H1 (cell line): ENCODE measurements around the gene APOBEC3F. TPM values are rescaled to one million over a fixed set of nuclear protein-coding genes. Genes with fewer than 3 reads are reported as not detected.

Source experiments
- CTCF ChIA-PET: fragments of 300-600 bp; sonication (Branson Sonifier 250); formaldehyde crosslinking; loops from one replicate; lab custom pipeline; 2021; ENCODE audit not compliant: partially characterized antibody; lab: Charles Lee
- POLR2A ChIA-PET: fragments of 300-600 bp; sonication (Branson Sonifier 250); formaldehyde crosslinking; loops from one replicate; lab custom pipeline; 2021; ENCODE audit warnings: inconsistent platforms; ENCODE audit not compliant: partially characterized antibody; lab: Charles Lee
- DNase-seq, 2 experiments: peaks; one replicate each; pipeline versions ENCODE4 v3.0.0 to v3.0.0-alpha.2; 2010 to 2022; ENCODE audit warnings: low spot score in 2 of 2, low read depth in 1 of 2, mixed read lengths in 1 of 2
- FAIRE-seq: peaks from 2 replicates; lab custom pipeline; 2011; peaks lifted over from hg19 to GRCh38; lab: Jason Lieb, UNC
- H2AFZ ChIP-seq: 2 replicates; pipeline ENCODE4 v1.8.1; 2012; ENCODE audit warnings: low read length, inconsistent platforms
- H2AK5ac ChIP-seq: 2 replicates; pipeline ENCODE4 v1.6.1; 2013; ENCODE audit warnings: low read depth, low read length
- H2BK120ac ChIP-seq: replicated peaks from 2 replicates; pipeline ENCODE3; 2013; ENCODE audit warnings: low read depth, low read length, inconsistent platforms
- H2BK12ac ChIP-seq: 2 replicates; pipeline ENCODE4 v1.6.1; 2013; ENCODE audit warnings: low read depth, low read length
- H2BK15ac ChIP-seq: 2 replicates; pipeline ENCODE4 v1.6.1; 2013; ENCODE audit warnings: low read length
- H2BK20ac ChIP-seq: 2 replicates; pipeline ENCODE4 v1.6.1; 2013; ENCODE audit warnings: low read length
- H2BK5ac ChIP-seq: 2 replicates; pipeline ENCODE4 v1.6.1; 2013; ENCODE audit warnings: low read depth, low read length
- H3K14ac ChIP-seq: 2 replicates; pipeline ENCODE4 v1.6.1; 2013; ENCODE audit warnings: inconsistent platforms; ENCODE audit not compliant: insufficient read length
- H3K18ac ChIP-seq: 2 replicates; pipeline ENCODE4 v1.6.1; 2013; ENCODE audit warnings: low read length; ENCODE audit errors: extremely low read depth
- H3K23ac ChIP-seq: 2 replicates; pipeline ENCODE4 v1.6.1; 2013; ENCODE audit warnings: inconsistent platforms; ENCODE audit not compliant: insufficient read length
- H3K23me2 ChIP-seq: 2 replicates; pipeline ENCODE4 v1.6.1; 2013; ENCODE audit warnings: low read depth, low read length
- H3K27ac ChIP-seq: 2 replicates; pipeline ENCODE4 v1.6.1; 2011; ENCODE audit warnings: low read depth, low read length, inconsistent platforms
- H3K27me3 ChIP-seq, 4 experiments: replicated peaks in 1 of 4; 1 replicate in 1 of 4; 2 replicates in 3 of 4; pipeline versions ENCODE4 v1.6.1 to v1.8.1; 2011 to 2013; ENCODE audit warnings: low read length in 3 of 4, mild to moderate bottlenecking in 3 of 4, inconsistent platforms in 2 of 4, mixed read lengths in 2 of 4, moderate library complexity in 1 of 4; ENCODE audit not compliant: control insufficient read depth in 3 of 4, insufficient read depth in 3 of 4; ENCODE audit errors: extremely low read depth in 1 of 4
- H3K36me3 ChIP-seq, 4 experiments: 2 replicates each; pipeline versions ENCODE4 v1.6.1 to v1.8.1; 2011 to 2013; ENCODE audit warnings: mild to moderate bottlenecking in 4 of 4, low read length in 3 of 4, moderate library complexity in 2 of 4, control low read depth in 1 of 4, inconsistent platforms in 1 of 4; ENCODE audit not compliant: insufficient read depth in 4 of 4, control insufficient read depth in 2 of 4
- H3K4ac ChIP-seq: replicated peaks from 2 replicates; pipeline ENCODE3; 2013; ENCODE audit warnings: low read length, low read depth, mixed read lengths, inconsistent platforms; ENCODE audit not compliant: insufficient read length
- H3K4me1 ChIP-seq, 4 experiments: replicated peaks in 1 of 4; 1 replicate in 1 of 4; 2 replicates in 3 of 4; pipeline versions ENCODE4 v1.6.1 to v1.8.1; 2011 to 2013; ENCODE audit warnings: low read length in 3 of 4, inconsistent platforms in 2 of 4, mixed read lengths in 1 of 4; ENCODE audit not compliant: insufficient read depth in 4 of 4, control insufficient read depth in 3 of 4
- H3K4me2 ChIP-seq, 2 experiments: 2 replicates each; pipeline versions ENCODE4 v1.6.1 to v1.8.1; 2011 to 2013; ENCODE audit warnings: low read depth in 2 of 2, low read length in 2 of 2, control low read depth in 1 of 2, inconsistent platforms in 1 of 2, mild to moderate bottlenecking in 1 of 2; ENCODE audit not compliant: insufficient read depth in 1 of 2
- H3K4me3 ChIP-seq, 4 experiments: fragments of 200-600, 300-600 bp in 1 of 4; sonication (generic), shearing (Covaris generic), sonication (Bioruptor Twin) in 1 of 4; 2 replicates each; pipeline versions ENCODE4 v1.5.1 to v1.8.1; 2011 to 2016; ENCODE audit warnings: low read length in 4 of 4, low read depth in 3 of 4, control low read depth in 2 of 4, inconsistent platforms in 2 of 4, mild to moderate bottlenecking in 2 of 4, mixed read lengths in 1 of 4, moderate library complexity in 1 of 4; ENCODE audit not compliant: insufficient read depth in 2 of 4; ENCODE audit errors: extremely low read depth in 1 of 4
- H3K56ac ChIP-seq: replicated peaks from 2 replicates; pipeline ENCODE3; 2013; ENCODE audit warnings: low read depth, mild to moderate bottlenecking, mixed read lengths, low read length, inconsistent platforms; ENCODE audit not compliant: insufficient read length
- H3K79me1 ChIP-seq: 2 replicates; pipeline ENCODE4 v1.6.1; 2013; ENCODE audit warnings: low read depth, low read length, control low read depth
- H3K79me2 ChIP-seq, 2 experiments: 2 replicates each; pipeline versions ENCODE4 v1.6.1 to v1.8.1; 2012 to 2013; ENCODE audit warnings: low read length in 2 of 2, mild to moderate bottlenecking in 2 of 2, inconsistent platforms in 1 of 2; ENCODE audit not compliant: insufficient read depth in 2 of 2, control insufficient read depth in 1 of 2
- H3K9ac ChIP-seq, 4 experiments: replicated peaks in 1 of 4; 1 replicate in 1 of 4; 2 replicates in 3 of 4; pipeline versions ENCODE4 v1.6.1 to v1.8.1; 2011 to 2013; ENCODE audit warnings: low read depth in 3 of 4, low read length in 3 of 4, control low read depth in 2 of 4, mild to moderate bottlenecking in 2 of 4, moderate library complexity in 2 of 4, inconsistent platforms in 1 of 4; ENCODE audit errors: extremely low read depth in 1 of 4
- H3K9me3 ChIP-seq, 2 experiments: 2 replicates each; pipeline versions ENCODE4 v1.6.1 to v1.8.1; 2012 to 2013; ENCODE audit warnings: mild to moderate bottlenecking in 2 of 2, moderate library complexity in 2 of 2, control low read depth in 1 of 2, inconsistent platforms in 1 of 2, low read depth in 1 of 2, low read length in 1 of 2, mixed read lengths in 1 of 2; ENCODE audit not compliant: insufficient read depth in 2 of 2
- H4K20me1 ChIP-seq, 2 experiments: replicated peaks in 1 of 2; 2 replicates each; pipeline versions ENCODE3 to v1.8.1; 2011 to 2013; ENCODE audit warnings: inconsistent platforms in 2 of 2, low read length in 2 of 2, mild to moderate bottlenecking in 1 of 2; ENCODE audit not compliant: insufficient read depth in 2 of 2, control insufficient read depth in 1 of 2
- H4K5ac ChIP-seq: 2 replicates; pipeline ENCODE4 v1.6.1; 2013; ENCODE audit warnings: low read length, low read depth, mixed read lengths, inconsistent platforms; ENCODE audit not compliant: insufficient read length
- H4K8ac ChIP-seq: 2 replicates; pipeline ENCODE4 v1.8.0; 2013; ENCODE audit warnings: mild to moderate bottlenecking, moderate library complexity, low read length, inconsistent platforms; ENCODE audit not compliant: insufficient read depth; ENCODE audit errors: extremely low read depth
- H4K91ac ChIP-seq: replicated peaks from 2 replicates; pipeline ENCODE3; 2013; ENCODE audit warnings: low read length, mixed read lengths, inconsistent platforms; ENCODE audit not compliant: insufficient read length
- CEBPB ChIP-seq: IDR thresholded peaks from 2 replicates; pipeline ENCODE4 v1.6.1; 2012; ENCODE audit warnings: low read depth, low read length
- CHD1 ChIP-seq: IDR thresholded peaks from 2 replicates; pipeline ENCODE4 v1.6.1; 2012; ENCODE audit warnings: low read depth, low read length, improper control_type of control experiment
- HDAC6 ChIP-seq: IDR thresholded peaks from one replicate; pipeline ENCODE4 v1.7.1; 2012; ENCODE audit warnings: low read depth, mild to moderate bottlenecking, inconsistent platforms, low read length, moderate library complexity
- POLR2A ChIP-seq, 2 experiments: IDR thresholded peaks; 1 replicate in 1 of 2; 2 replicates in 1 of 2; pipeline ENCODE4 v1.6.1; 2011; ENCODE audit warnings: low read depth in 2 of 2, low read length in 2 of 2, mild to moderate bottlenecking in 2 of 2; ENCODE audit errors: control extremely low read depth in 1 of 2
- SIN3A ChIP-seq, 2 experiments: IDR thresholded peaks in 1 of 2; conservative IDR thresholded peaks in 1 of 2; 2 replicates each; pipeline ENCODE4 v1.6.1; 2011 to 2012; ENCODE audit warnings: low read length in 2 of 2, improper control_type of control experiment in 1 of 2, low read depth in 1 of 2, mild to moderate bottlenecking in 1 of 2
- SIRT6 ChIP-seq: IDR thresholded peaks from one replicate; pipeline ENCODE4 v1.7.1; 2012; ENCODE audit warnings: low read length, inconsistent platforms
- SP4 ChIP-seq: IDR thresholded peaks from 2 replicates; pipeline ENCODE4 v1.6.1; 2012; ENCODE audit warnings: low read length, inconsistent platforms
- TAF1 ChIP-seq: IDR thresholded peaks from 2 replicates; pipeline ENCODE4 v1.6.1; 2011; ENCODE audit warnings: mild to moderate bottlenecking, low read depth, low read length
- TBP ChIP-seq: IDR thresholded peaks from 2 replicates; pipeline ENCODE4 v1.6.1; 2011; ENCODE audit warnings: low read depth, low read length, improper control_type of control experiment
- YY1 ChIP-seq: IDR thresholded peaks from 2 replicates; pipeline ENCODE4 v1.6.1; 2011; ENCODE audit warnings: low read depth, mild to moderate bottlenecking, low read length
- WGBS, 2 experiments: shearing (Covaris generic) in 1 of 2; methylation state at CpG; one replicate each; pipeline versions ENCODE4 v1.1.6 to v1.1.7; 2013 to 2015; ENCODE audit warnings: low lambda C conversion rate in 2 of 2, mixed read lengths in 2 of 2, inconsistent platforms in 1 of 2, low coverage in 1 of 2, missing lambda C conversion rate in 1 of 2; ENCODE audit not compliant: insufficient replicate concordance in 2 of 2, insufficient coverage in 1 of 2, insufficient read length in 1 of 2; ENCODE audit errors: extremely low coverage in 1 of 2, missing lambda C conversion rate in 1 of 2; 5-methylcytosine and 5-hydroxymethylcytosine counted together
- polyA plus RNA-seq, 7 experiments: library from polyadenylated mRNA; depleted of rRNA in 3 of 7; stranded (reverse) in 5 of 7; unstranded in 2 of 7; fragments of >200 nt in 5 of 7; fragments of 200-250 nt in 2 of 7; gene quantifications; 1 replicate in 5 of 7; 2 replicates in 1 of 7; 4 replicates in 1 of 7; pipeline versions ENCODE4 v1.2.1 to v1.2.3, GENCODE V29; 2011 to 2013; ENCODE audit warnings: missing spikeins in 2 of 7, mixed read lengths in 2 of 7
- total RNA-seq: library from RNA; stranded (reverse); fragmentation: NEBNext Ultra II Directional; extraction: Animal tissue kit (Norgen Biotek cat#: 25700); gene quantifications from 2 replicates; pipeline ENCODE4 v1.2.1, GENCODE V29; 2021
- TF ChIP-seq, protein P1 (sequence below): IDR thresholded peaks from 2 replicates; pipeline ENCODE4 v1.6.1; 2012; ENCODE audit warnings: inconsistent platforms

The APOBEC3F gene
- total and polyA plus RNA-seq, 2 of the 8 experiments (the other 6 are each of a cell fraction or from before 2014, with no cell fraction given), result 4.0 to 7.3 TPM

DNA sequence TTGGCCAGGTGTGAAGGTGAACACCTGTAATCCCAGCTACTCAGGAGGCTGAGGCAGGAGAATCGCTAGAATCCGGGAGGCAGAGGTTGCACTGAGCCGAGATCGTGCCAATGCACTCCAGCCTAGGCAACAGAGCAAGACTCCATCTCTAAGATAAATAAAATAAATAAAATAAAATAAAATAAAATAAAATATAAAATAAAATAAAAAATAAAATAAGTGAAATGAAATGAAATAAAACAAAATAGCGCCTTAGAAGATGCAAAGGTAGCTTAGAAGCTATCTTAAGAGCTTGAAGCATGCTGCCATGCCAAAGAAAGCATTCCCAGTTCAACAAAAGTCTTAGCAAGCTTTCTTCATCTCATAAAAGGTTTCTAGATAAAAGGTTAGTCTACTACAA is 33.5 kb upstream of the APOBEC3F start:
- ChIA-PET POLR2A (interaction anchor here (0.9 kb wide), 1 partner anchor 9 kb away, joined by 3 read pairs; no protein-coding TSS in a partner anchor), CTCF (interaction anchor here (0.6 to 6.5 kb wide), 10 partner anchors 9 to 299 kb away, joined by 3 to 51 read pairs (median 6); no protein-coding TSS in a partner anchor)
- H3K79me1 ChIP-seq, result no peaks in the 10 kb centered on the region
- no peak overlapping the region for H2AFZ ChIP-seq
- H3K27me3 ChIP-seq, result no peaks in the 10 kb centered on the region; a peak in 1 of 7 replicates
- no peak overlapping the region for H3K18ac ChIP-seq
- H3K23ac ChIP-seq, result no peak overlapping the region
- H3K4me2 ChIP-seq, result no peak overlapping the region
- no peak overlapping the region for H4K8ac ChIP-seq
- H4K91ac ChIP-seq, result no peak overlapping the region
- no peak overlapping the region for H2AK5ac ChIP-seq
- no peak overlapping the region for H3K4ac ChIP-seq
- H2BK12ac ChIP-seq, result no peak overlapping the region
- 91% methylated on average over 5 of the region's 5 CpGs; no CpG with 5 or more reads in 1 of the 2 experiments for WGBS, 2 experiments
- peaks cover 0 to 4% (median 2%) of the 10 kb centered on the region in 4 experiments; a peak in 2 of 7 replicates for H3K4me1 ChIP-seq
- H3K14ac ChIP-seq, result no peak overlapping the region
- no peak overlapping the region for H2BK15ac ChIP-seq
- no peak overlapping the region for H3K56ac ChIP-seq
- no peak for DNase-seq
- no peak overlapping the region for H2BK20ac ChIP-seq
- H4K20me1 ChIP-seq, result no peaks in the 10 kb centered on the region
- TF ChIP-seq, protein P1, sequence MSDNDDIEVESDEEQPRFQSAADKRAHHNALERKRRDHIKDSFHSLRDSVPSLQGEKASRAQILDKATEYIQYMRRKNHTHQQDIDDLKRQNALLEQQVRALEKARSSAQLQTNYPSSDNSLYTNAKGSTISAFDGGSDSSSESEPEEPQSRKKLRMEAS, result no peak
- no peak for TF ChIP-seq POLR2A (IDR thresholded peaks at IDR 0.05; ENCODE audit: control extremely low read depth in 1 of 2, low read depth in 2 of 2, low read length in 2 of 2)
- TF ChIP-seq TAF1, result no peak
- no peak for TF ChIP-seq SP4
- TF ChIP-seq HDAC6, result no peak
- TF ChIP-seq CEBPB, result no peak
- TF ChIP-seq YY1, result no peak
- no peak for TF ChIP-seq CHD1
- TF ChIP-seq TBP, result no peak
- no peak for TF ChIP-seq SIRT6
- no peak for TF ChIP-seq SIN3A (conservative IDR thresholded peaks at IDR 0.05 in 1 of 2, IDR thresholded peaks at IDR 0.05 in 1 of 2; ENCODE audit: low read depth in 1 of 2, low read length in 2 of 2)
- H4K5ac ChIP-seq, result no peak overlapping the region
- no peaks in the 10 kb centered on the region for H3K9me3 ChIP-seq
- no peak overlapping the region for H3K4me3 ChIP-seq
- no peaks in the 10 kb centered on the region for H3K79me2 ChIP-seq
- no peak overlapping the region for H2BK120ac ChIP-seq
- H3K27ac ChIP-seq, result no peak overlapping the region
- H3K36me3 ChIP-seq, result no peaks in the 10 kb centered on the region
- H3K9ac ChIP-seq, result no peak overlapping the region
- no peak for FAIRE-seq
- no peaks in the 10 kb centered on the region for H3K23me2 ChIP-seq
- no peak overlapping the region for H2BK5ac ChIP-seq
